Measurements from ENCODE around the gene CD82. TPM values are rescaled to one million over a fixed set of nuclear protein-coding genes. Genes with fewer than 3 reads are reported as not detected.
A peak's percentile ranks its signal among the peaks of the same experiment; 100 is the strongest.
"Not testable (repeated sequence)": the region's sequence is repeated elsewhere in the genome, so short reads cannot be mapped to it uniquely, and the experiment has no call there.

The CD82 gene
- total and polyA plus RNA-seq, 2 experiments from 2014 or later, result 4.8 to 6.0 TPM

DNA sequence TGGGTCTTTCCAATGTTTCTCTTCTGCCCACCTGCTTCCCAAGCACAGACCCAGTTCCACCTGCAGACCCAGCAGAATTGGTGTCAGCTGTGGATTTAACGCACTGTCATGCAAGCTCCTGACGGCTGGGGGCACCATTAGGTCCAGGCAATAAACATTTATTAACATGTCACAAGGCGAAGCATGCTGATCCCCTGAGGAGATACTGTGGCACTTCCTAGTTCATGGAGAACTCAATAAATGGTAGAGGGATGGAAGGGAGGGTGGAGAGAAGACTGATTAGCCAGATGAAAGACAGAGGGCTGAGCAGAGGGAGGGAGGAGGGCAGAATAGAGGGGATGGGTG lies 93.0 kb downstream of the CD82 start:
- in situ Hi-C loops (cut with MboI), result no loop called here
- no peaks in the 10 kb centered on the region for H3K4me1 ChIP-seq (ENCODE audit: insufficient read depth)
- WGBS, 2 experiments (ENCODE audit: low coverage in 1 of 2, low lambda C conversion rate in 2 of 2, missing lambda C conversion rate in 2 of 2), result 53 to 57% methylated on average over 3 of the region's 3 CpGs

DNA sequence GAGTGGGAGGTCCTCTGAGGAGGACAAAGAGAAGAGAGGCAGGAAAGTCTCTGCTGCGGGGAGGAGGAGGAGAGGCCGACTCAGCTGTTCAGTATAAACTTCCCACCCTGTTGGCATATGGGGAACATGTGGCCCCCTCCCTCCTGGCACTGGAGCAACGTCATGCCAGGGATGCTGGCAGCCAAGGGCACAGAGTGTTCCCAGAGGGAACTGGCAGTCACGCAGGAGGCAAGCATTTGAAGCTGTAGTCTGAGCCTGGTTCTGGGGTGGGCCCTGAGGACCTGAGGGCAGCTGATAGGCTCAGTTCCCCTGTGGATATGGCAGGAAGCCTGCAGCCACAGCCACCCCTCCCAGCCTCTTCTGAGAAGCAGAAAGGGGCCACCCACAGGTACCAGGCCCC lies 94.2 kb downstream of the CD82 start:
- H3K9me3 ChIP-seq (ENCODE audit: low read depth), result no peaks in the 10 kb centered on the region
- H2AFZ ChIP-seq, result no peak overlapping the region
- no peaks in the 10 kb centered on the region for H4K20me1 ChIP-seq (ENCODE audit: insufficient read depth)
- in situ Hi-C loops (cut with MboI), result no loop called here
- no peaks in the 10 kb centered on the region for H3K36me3 ChIP-seq (ENCODE audit: low read depth)
- 0 to 6% methylated on average over 3 to 4 of the region's 4 CpGs for WGBS, 2 experiments (ENCODE audit: low coverage in 1 of 2, low lambda C conversion rate in 2 of 2, missing lambda C conversion rate in 2 of 2)
- H3K9ac ChIP-seq, result no peak overlapping the region
- H3K4me2 ChIP-seq (ENCODE audit: unreplicated experiment), result no peak overlapping the region
- no peak overlapping the region for H3K4me3 ChIP-seq
- H3K79me2 ChIP-seq (ENCODE audit: insufficient read depth), result no peaks in the 10 kb centered on the region
- DNase-seq, result no peak
- no peaks in the 10 kb centered on the region for H3F3A ChIP-seq (ENCODE audit: insufficient read depth)
- H3K9me2 ChIP-seq (ENCODE audit: insufficient read depth), result no peaks in the 10 kb centered on the region
- no peaks in the 10 kb centered on the region for H3K4me1 ChIP-seq (ENCODE audit: insufficient read depth)
- H3K27ac ChIP-seq, result no peak overlapping the region
- TF ChIP-seq EZH2phosphoT487 (IDR thresholded peaks at IDR 0.05; ENCODE audit: insufficient read depth, low read depth), result no peak
- TF ChIP-seq EZH2 (IDR thresholded peaks at IDR 0.05; ENCODE audit: insufficient read depth, poor library complexity, severe bottlenecking), result no peak
- peaks cover 17% of the 10 kb centered on the region; the same call in 1 of the 2 replicates for H3K27me3 ChIP-seq (replicated peaks; ENCODE audit: insufficient read depth)

More for the DNA sequence above, 93.0 kb downstream of the CD82 start:
- Histone ChIP-seq H4K20me1 (ENCODE audit: insufficient read depth) (no peaks in the 10 kb centered on the region), H3K4me2 (ENCODE audit: unreplicated experiment) (no peak overlapping the region), H3K36me3 (ENCODE audit: low read depth) (no peaks in the 10 kb centered on the region), H3K27ac (no peak overlapping the region), H3K9me3 (ENCODE audit: low read depth) (no peaks in the 10 kb centered on the region), H3K4me3 (no peak overlapping the region), H3K79me2 (ENCODE audit: insufficient read depth) (no peaks in the 10 kb centered on the region), H3K27me3 (replicated peaks; ENCODE audit: insufficient read depth) (peaks cover 20% of the 10 kb centered on the region; the same call in 1 of the 2 replicates), H3K9me2 (ENCODE audit: insufficient read depth) (no peaks in the 10 kb centered on the region), H3K9ac (no peak overlapping the region), H2AFZ (no peak overlapping the region), H3F3A (ENCODE audit: insufficient read depth) (no peaks in the 10 kb centered on the region)
- DNase-seq, result peak; percentile 7
- TF ChIP-seq EZH2phosphoT487 (IDR thresholded peaks at IDR 0.05; ENCODE audit: insufficient read depth, low read depth), result no peak

DNA sequence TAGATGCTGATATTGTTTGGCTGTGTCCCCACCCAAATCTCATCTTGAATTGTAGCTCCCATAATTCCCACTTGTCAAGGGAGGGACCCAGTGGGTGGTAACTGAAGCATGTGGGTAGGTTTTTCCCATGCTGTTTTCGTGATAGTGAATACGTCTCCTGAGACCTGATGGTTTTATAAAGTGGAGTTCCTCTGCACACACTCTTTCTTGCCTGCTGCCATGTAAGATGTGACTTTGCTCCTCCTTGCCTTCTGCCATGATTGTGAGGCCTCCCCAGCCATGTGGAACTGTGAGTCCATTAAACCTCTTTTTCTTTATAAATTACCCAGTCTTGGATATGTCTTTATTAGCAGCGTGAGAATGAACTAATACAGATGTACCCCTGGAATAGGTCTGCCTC lies 95.1 kb downstream of the CD82 start:
- 65 to 69% methylated on average over 3 of the region's 3 CpGs for WGBS, 2 experiments (ENCODE audit: low coverage in 1 of 2, low lambda C conversion rate in 2 of 2, missing lambda C conversion rate in 2 of 2)
- H3K4me1 ChIP-seq (ENCODE audit: insufficient read depth); H3K9me2 ChIP-seq (ENCODE audit: insufficient read depth); H3K9ac ChIP-seq; in situ Hi-C loops (cut with MboI); H3F3A ChIP-seq (ENCODE audit: insufficient read depth); DNase-seq; H4K20me1 ChIP-seq (ENCODE audit: insufficient read depth); H3K4me3 ChIP-seq; H2AFZ ChIP-seq; H3K9me3 ChIP-seq (ENCODE audit: low read depth); H3K27ac ChIP-seq; H3K36me3 ChIP-seq (ENCODE audit: low read depth); H3K4me2 ChIP-seq (ENCODE audit: unreplicated experiment); H3K79me2 ChIP-seq (ENCODE audit: insufficient read depth): not testable (repeated sequence)
- H3K27me3 ChIP-seq (replicated peaks; ENCODE audit: insufficient read depth), result peaks cover 17% of the 10 kb centered on the region; the same call in 1 of the 2 replicates

DNA sequence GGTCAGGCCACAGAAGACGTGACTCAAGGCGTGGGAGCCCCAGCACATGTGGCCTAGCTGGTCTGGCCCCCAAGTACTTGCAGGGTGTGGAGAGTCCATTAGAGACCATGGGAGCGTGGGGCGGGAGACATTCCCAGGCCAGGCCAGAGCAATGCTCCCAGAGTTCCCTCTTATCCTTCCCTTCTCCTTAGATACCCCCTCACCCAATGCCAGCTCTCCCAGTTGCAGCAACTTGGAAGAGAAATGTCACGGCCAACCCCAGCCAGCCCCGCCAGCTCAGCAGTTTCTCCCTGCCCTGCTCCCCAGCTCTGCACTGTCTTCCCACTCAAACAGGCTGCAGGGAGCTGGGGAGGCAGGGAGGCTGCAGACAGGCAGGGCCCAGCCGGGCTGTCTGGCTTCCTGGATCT lies 95.9 kb downstream of the CD82 start:
- Histone ChIP-seq H3K9ac (no peak overlapping the region), H3K4me2 (ENCODE audit: unreplicated experiment) (no peak overlapping the region), H3K27me3 (replicated peaks; ENCODE audit: insufficient read depth) (peaks cover 19% of the 10 kb centered on the region; the same call in 1 of the 2 replicates), H3K79me2 (ENCODE audit: insufficient read depth) (no peaks in the 10 kb centered on the region), H3K4me1 (ENCODE audit: insufficient read depth) (no peaks in the 10 kb centered on the region), H3K4me3 (no peak overlapping the region), H3K27ac (no peak overlapping the region), H2AFZ (no peak overlapping the region), H3K36me3 (ENCODE audit: low read depth) (no peaks in the 10 kb centered on the region), H4K20me1 (ENCODE audit: insufficient read depth) (no peaks in the 10 kb centered on the region), H3K9me3 (ENCODE audit: low read depth) (no peaks in the 10 kb centered on the region), H3K9me2 (ENCODE audit: insufficient read depth) (no peaks in the 10 kb centered on the region), H3F3A (ENCODE audit: insufficient read depth) (no peaks in the 10 kb centered on the region)
- peak; percentile 31 for DNase-seq
- in situ Hi-C loops (cut with MboI), result no loop called here
- 2 to 7% methylated on average over 7 of the region's 7 CpGs for WGBS, 2 experiments (ENCODE audit: low coverage in 1 of 2, low lambda C conversion rate in 2 of 2, missing lambda C conversion rate in 2 of 2)
- TF ChIP-seq EZH2phosphoT487 (IDR thresholded peaks at IDR 0.05; ENCODE audit: insufficient read depth, low read depth) (no peak), EZH2 (IDR thresholded peaks at IDR 0.05; ENCODE audit: insufficient read depth, poor library complexity, severe bottlenecking) (no peak)

Small RNAs within 50 kb of the gene (small RNA-seq; reads per million reads assigned to genes)
- gene AC104010.1 (ENCODE audit: low read depth, low replicate concordance), result not detected

Other genes starting within 250 kb of the CD82 start
- gene TSPAN18, start 161.3 kb downstream of the CD82 start, total RNA-seq (2014; rRNA removed; shearing (Covaris generic)), result 0.54 TPM in 1 of 2 replicates, not detected in the other
- 0.09 and 0.20 TPM in 2 replicates for gene TSPAN18, start 161.3 kb downstream of the CD82 start, polyA plus RNA-seq (2016; fragmentation: Nextera tagmentation; extraction: Ambion mirVana)

Measured in GM23248 (cell line).